ENCODE results near the gene CDH12. TPM values are rescaled to one million over a fixed set of nuclear protein-coding genes. Genes with fewer than 3 reads are reported as not detected.
"Not testable (repeated sequence)": the region's sequence is repeated elsewhere in the genome, so short reads cannot be mapped to it uniquely, and the experiment has no call there.

Gene CDH12
- total and polyA plus RNA-seq, 7 donors = not detected

GRCh38 chr5:22348027-22348426 is 505.1 kb downstream of the CDH12 start:
- TF ChIP-seq CTCF (IDR thresholded peaks at IDR 0.05) = no peak
- H3K27ac ChIP-seq = no peak overlapping the region
- intact Hi-C loops (cut with DNase I) = no loop called here

DNA sequence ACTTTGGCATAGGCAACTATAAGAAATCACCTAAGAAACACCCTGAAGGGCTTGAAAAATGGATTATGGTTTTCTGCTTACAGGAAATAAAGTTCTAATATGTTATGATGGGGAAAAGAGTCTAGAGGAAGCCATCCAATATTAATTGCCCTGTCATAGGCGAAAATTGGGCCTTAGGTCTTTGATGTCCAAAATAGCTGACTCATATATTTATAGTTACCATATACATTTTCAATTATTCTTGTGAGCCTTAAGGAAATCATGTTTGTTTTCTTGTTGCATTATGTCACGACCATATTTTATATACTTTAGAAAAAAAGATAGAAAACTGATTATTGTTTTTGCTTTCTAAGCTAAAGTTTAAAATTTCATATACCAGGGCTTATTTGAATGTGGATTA is 509.1 kb downstream of the CDH12 start:
- Histone ChIP-seq H3K4me3 (no peak overlapping the region), H3K36me3 (ENCODE audit: insufficient read depth in 1 of 2, low read depth in 1 of 2) (no peaks in the 10 kb centered on the region), H3K27me3 (ENCODE audit: insufficient read depth in 3 of 3, low read length in 2 of 3) (no peaks in the 10 kb centered on the region), H3K27ac (no peak overlapping the region), H3K9me3 (no peaks in the 10 kb centered on the region), H3K4me1 (no peaks in the 10 kb centered on the region)
- 51 to 64% (median 56%) methylated on average over 2 of the region's 2 CpGs for WGBS, 3 donors
- TF ChIP-seq CTCF (IDR thresholded peaks at IDR 0.05) = no peak
- intact Hi-C loops (cut with DNase I) = no loop called here
- DNase-seq = no peak
- ATAC-seq = no peak

More at GRCh38 chr5:22348027-22348426, 505.1 kb downstream of the CDH12 start:
- H3K4me3 ChIP-seq = no peak overlapping the region
- no peaks in the 10 kb centered on the region for H3K27me3 ChIP-seq (ENCODE audit: insufficient read depth in 3 of 3, low read length in 2 of 3)
- ATAC-seq = no peak
- DNase-seq = no peak
- H3K9me3 ChIP-seq = no peaks in the 10 kb centered on the region
- H3K36me3 ChIP-seq (ENCODE audit: insufficient read depth in 1 of 2, low read depth in 1 of 2) = no peaks in the 10 kb centered on the region
- H3K4me1 ChIP-seq = no peaks in the 10 kb centered on the region
- WGBS, 3 donors = 77 to 78% (median 78%) methylated on average over 6 of the region's 6 CpGs

DNA sequence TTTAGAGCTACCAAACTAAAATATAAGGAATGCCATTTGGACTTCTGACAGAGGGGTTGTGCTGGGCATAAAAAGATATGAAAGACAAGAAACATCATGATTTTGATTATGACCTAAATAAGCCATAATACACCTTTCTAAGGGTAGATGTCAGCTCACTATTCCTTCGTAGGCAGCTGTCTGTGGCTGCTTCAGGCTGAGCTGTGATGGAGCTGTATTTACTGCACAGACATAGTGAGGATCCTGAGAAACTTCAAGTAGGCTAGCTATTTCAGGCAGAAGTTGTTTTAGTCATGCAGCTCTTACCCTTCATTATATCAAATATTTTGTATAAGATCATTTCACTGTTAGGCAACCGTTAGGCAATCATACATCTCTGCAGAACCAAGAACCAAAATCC is 511.7 kb downstream of the CDH12 start:
- WGBS, 3 donors = 70 to 83% (median 79%) methylated on average over 2 of the region's 2 CpGs
- Histone ChIP-seq H3K27me3 (ENCODE audit: insufficient read depth in 3 of 3, low read length in 2 of 3) (no peaks in the 10 kb centered on the region), H3K4me3 (no peak overlapping the region), H3K4me1 (no peaks in the 10 kb centered on the region), H3K9me3 (no peaks in the 10 kb centered on the region), H3K27ac (no peak overlapping the region), H3K36me3 (ENCODE audit: insufficient read depth in 1 of 2, low read depth in 1 of 2) (no peaks in the 10 kb centered on the region)
- intact Hi-C loops (cut with DNase I) = no loop called here
- DNase-seq (no peak), ATAC-seq (no peak)
- TF ChIP-seq CTCF (IDR thresholded peaks at IDR 0.05) = no peak

GRCh38 chr5:22332949-22333348 is 520.2 kb downstream of the CDH12 start:
- intact Hi-C loops (cut with DNase I); H3K36me3 ChIP-seq (ENCODE audit: insufficient read depth in 1 of 2, low read depth in 1 of 2); H3K4me1 ChIP-seq; DNase-seq; H3K9me3 ChIP-seq; H3K27me3 ChIP-seq (ENCODE audit: insufficient read depth in 3 of 3, low read length in 2 of 3); H3K4me3 ChIP-seq; ATAC-seq; H3K27ac ChIP-seq: not testable (repeated sequence)
- WGBS, 3 donors = 84 to 88% (median 85%) methylated on average over 3 of the region's 3 CpGs

DNA sequence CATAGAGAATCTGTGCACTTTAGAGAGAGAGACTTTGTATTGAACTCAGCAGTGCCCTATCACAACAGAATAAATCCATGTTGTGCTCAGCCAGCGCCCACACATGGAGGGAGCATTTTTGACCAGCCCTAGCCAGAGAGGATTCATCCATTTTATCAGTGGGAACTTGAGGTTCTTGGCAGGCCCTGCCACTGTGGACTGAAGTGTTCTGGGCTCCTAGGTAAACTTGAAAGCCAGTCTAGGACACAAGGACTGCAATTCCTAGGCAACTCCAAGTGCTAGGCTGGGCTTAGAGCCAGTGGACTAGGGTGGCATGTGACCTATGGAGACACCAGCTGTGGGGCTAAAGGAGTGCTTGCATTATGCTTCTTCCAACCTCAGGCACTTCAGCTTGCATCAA is 523.5 kb downstream of the CDH12 start:
- 69 to 79% (median 76%) methylated on average over 1 of the region's 1 CpG for WGBS, 3 donors
- H3K27ac ChIP-seq = no peak overlapping the region
- DNase-seq (no peak), ATAC-seq (no peak)
- TF ChIP-seq CTCF (IDR thresholded peaks at IDR 0.05) = no peak
- no peaks in the 10 kb centered on the region for H3K4me1 ChIP-seq
- H3K9me3 ChIP-seq = no peaks in the 10 kb centered on the region
- intact Hi-C loops (cut with DNase I) = no loop called here
- no peaks in the 10 kb centered on the region for H3K36me3 ChIP-seq (ENCODE audit: insufficient read depth in 1 of 2, low read depth in 1 of 2)
- no peaks in the 10 kb centered on the region for H3K27me3 ChIP-seq (ENCODE audit: insufficient read depth in 3 of 3, low read length in 2 of 3)
- no peak overlapping the region for H3K4me3 ChIP-seq

Data from psoas muscle (tissue), 8 donors.